OCI-LY1 (cell line): ENCODE measurements around the gene ADAMTSL1.

Experiments used
- H2AFZ ChIP-seq: fragments of 200-600 bp; sonication (generic), shearing (Covaris generic); 2 replicates; pipeline ENCODE4 v1.6.0; 2014; ENCODE audit warnings: antibody characterized with exemption, mild to moderate bottlenecking, low read length
- H3F3A ChIP-seq: fragments of 200-600 bp; sonication (generic), shearing (Covaris generic); 2 replicates; pipeline ENCODE4 v1.6.0; 2014; ENCODE audit warnings: mild to moderate bottlenecking, antibody characterized with exemption, low read length, moderate library complexity; ENCODE audit not compliant: insufficient read depth
- H3K27ac ChIP-seq: fragments of 200-600 bp; sonication (generic); 2 replicates; pipeline ENCODE4 v1.5.1; 2014; ENCODE audit warnings: low read length, mixed run types, mild to moderate bottlenecking, low read depth; ENCODE audit not compliant: poor library complexity, severe bottlenecking
- H3K27me3 ChIP-seq: fragments of 200-600 bp; sonication (generic); 2 replicates; pipeline ENCODE4 v1.6.0; 2014; ENCODE audit warnings: antibody characterized with exemption, mild to moderate bottlenecking, low read length, moderate library complexity; ENCODE audit not compliant: insufficient read depth
- H3K36me3 ChIP-seq: fragments of 200-600 bp; sonication (generic); 2 replicates; pipeline ENCODE4 v1.6.1; 2014; ENCODE audit warnings: mild to moderate bottlenecking, antibody characterized with exemption, low read length, moderate library complexity, mixed read lengths; ENCODE audit not compliant: insufficient read depth
- H3K4me1 ChIP-seq: fragments of 200-600 bp; sonication (generic); 2 replicates; pipeline ENCODE4 v1.5.1; 2014; ENCODE audit warnings: mild to moderate bottlenecking, low read length, moderate library complexity; ENCODE audit not compliant: insufficient read depth, severe bottlenecking
- H3K4me2 ChIP-seq: fragments of 200-600 bp; sonication (generic), shearing (Covaris generic); 2 replicates; pipeline ENCODE4 v1.6.1; 2014; ENCODE audit warnings: low read length
- H3K4me3 ChIP-seq: fragments of 200-600 bp; sonication (generic); 2 replicates; pipeline ENCODE4 v1.5.1; 2014; ENCODE audit warnings: low read length, low read depth, mild to moderate bottlenecking, mixed read lengths; ENCODE audit not compliant: poor library complexity, severe bottlenecking
- H3K79me2 ChIP-seq: fragments of 200-600 bp; shearing (Covaris generic); 2 replicates; pipeline ENCODE4 v1.6.1; 2016; ENCODE audit warnings: mixed run types, low read length, mixed read lengths; ENCODE audit not compliant: insufficient read depth
- H3K9ac ChIP-seq: fragments of 200-600 bp; sonication (generic), shearing (Covaris generic); 2 replicates; pipeline ENCODE4 v1.6.1; 2014; ENCODE audit warnings: mild to moderate bottlenecking, low read length, mixed read lengths
- H3K9me2 ChIP-seq: fragments of 200-600 bp; sonication (generic), shearing (Covaris generic); 2 replicates; pipeline ENCODE4 v1.6.1; 2014; ENCODE audit warnings: low read depth, mild to moderate bottlenecking, low read length, mixed read lengths
- H3K9me3 ChIP-seq: fragments of 200-600 bp; shearing (Covaris generic); 2 replicates; pipeline ENCODE4 v1.6.1; 2014; ENCODE audit warnings: low read length, mixed read lengths
- H4K20me1 ChIP-seq: fragments of 200-600 bp; sonication (generic), shearing (Covaris generic); 2 replicates; pipeline ENCODE4 v1.6.0; 2016; ENCODE audit warnings: mild to moderate bottlenecking, low read length; ENCODE audit not compliant: insufficient read depth
- CTCF ChIP-seq: fragments of 200-600 bp; sonication (generic), shearing (Covaris generic); IDR thresholded peaks from 2 replicates; pipeline ENCODE4 v1.5.1; 2017; ENCODE audit warnings: mild to moderate bottlenecking, antibody characterized with exemption, low read length, moderate library complexity, mixed read lengths
- EZH2 ChIP-seq: fragments of 200-600 bp; sonication (generic), shearing (Covaris generic); IDR thresholded peaks from 2 replicates; pipeline ENCODE4 v1.8.0; 2017; ENCODE audit warnings: borderline replicate concordance, mixed run types, mild to moderate bottlenecking, antibody characterized with exemption, low read length, moderate library complexity, mixed read lengths

The ADAMTSL1 gene

GRCh38 chr9:18639911-18640310, 166.0 kb downstream of the ADAMTSL1 start:
- no peaks in the 10 kb centered on the region for H3K9me3 ChIP-seq
- no peaks in the 10 kb centered on the region for H3K79me2 ChIP-seq
- no peaks in the 10 kb centered on the region for H3K36me3 ChIP-seq
- no peak overlapping the region for H3K4me2 ChIP-seq
- H3K9me2 ChIP-seq, result no peaks in the 10 kb centered on the region
- no peak for TF ChIP-seq EZH2
- no peak for TF ChIP-seq CTCF
- no peak overlapping the region for H3K4me3 ChIP-seq
- no peak overlapping the region for H3K27ac ChIP-seq
- H4K20me1 ChIP-seq, result no peaks in the 10 kb centered on the region
- no peaks in the 10 kb centered on the region for H3F3A ChIP-seq
- H3K9ac ChIP-seq, result no peak overlapping the region
- H3K4me1 ChIP-seq, result no peaks in the 10 kb centered on the region
- no peaks in the 10 kb centered on the region for H3K27me3 ChIP-seq
- H2AFZ ChIP-seq, result no peak overlapping the region

DNA sequence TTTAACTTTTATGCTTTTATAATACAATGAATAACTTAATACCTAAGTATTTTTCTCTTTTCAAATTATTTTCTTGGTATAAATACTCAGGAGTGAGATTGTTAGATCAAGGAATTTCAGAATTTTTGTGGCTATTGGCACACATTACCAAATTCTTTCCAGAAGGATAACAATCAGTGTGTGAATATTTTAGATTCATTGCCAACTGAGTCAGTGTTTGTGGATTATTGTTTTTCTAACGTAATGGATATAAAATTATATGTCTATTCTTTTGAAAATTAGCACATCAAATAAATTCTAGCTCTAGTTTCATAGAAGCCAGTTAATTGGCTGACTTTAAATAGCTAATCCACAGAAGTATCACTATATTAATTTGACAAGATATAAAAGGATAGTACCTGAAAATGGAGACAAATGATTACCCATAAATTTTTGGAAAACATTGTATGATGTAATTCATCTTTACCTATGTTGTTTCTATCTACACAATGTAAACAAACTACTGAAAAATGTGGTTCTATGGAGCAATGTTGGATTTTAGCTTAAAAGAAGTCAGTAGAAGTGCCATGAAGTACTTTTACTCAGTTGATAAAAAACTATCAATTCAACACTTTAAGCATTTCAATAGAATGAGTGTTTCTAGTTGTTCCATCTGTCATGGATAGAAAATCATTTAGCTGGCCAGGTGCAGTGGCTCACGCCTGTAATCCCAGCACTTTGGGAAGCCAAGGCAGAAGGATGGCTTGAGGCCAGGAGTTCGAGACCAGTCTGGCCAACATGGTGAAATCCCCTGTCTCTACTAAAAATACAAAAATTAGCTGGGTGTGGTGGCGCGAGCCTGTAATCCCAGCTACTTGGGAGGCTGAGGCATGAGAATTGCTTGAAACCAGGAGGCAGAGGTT, 185.1 kb downstream of the ADAMTSL1 start:
- no peak overlapping the region for H3K9ac ChIP-seq
- no peak overlapping the region for H3K4me3 ChIP-seq
- H3K9me2 ChIP-seq, result no peaks in the 10 kb centered on the region
- no peaks in the 10 kb centered on the region for H3K79me2 ChIP-seq
- H3F3A ChIP-seq, result no peaks in the 10 kb centered on the region
- TF ChIP-seq EZH2, result no peak
- no peak for TF ChIP-seq CTCF
- H2AFZ ChIP-seq, result no peak overlapping the region
- H3K9me3 ChIP-seq, result no peaks in the 10 kb centered on the region
- no peaks in the 10 kb centered on the region for H3K36me3 ChIP-seq
- no peak overlapping the region for H3K27ac ChIP-seq
- no peak overlapping the region for H3K4me2 ChIP-seq
- H3K27me3 ChIP-seq, result no peaks in the 10 kb centered on the region
- no peaks in the 10 kb centered on the region for H3K4me1 ChIP-seq
- no peaks in the 10 kb centered on the region for H4K20me1 ChIP-seq

GRCh38 chr9:18660001-18660400, 186.0 kb downstream of the ADAMTSL1 start:
- no peaks in the 10 kb centered on the region for H3K36me3 ChIP-seq

More at GRCh38 chr9:18660001-18660400, 186.0 kb downstream of the ADAMTSL1 start:
- Histone ChIP-seq H3K27me3 (no peaks in the 10 kb centered on the region), H3K4me2 (no peak overlapping the region), H3K9ac (no peak overlapping the region), H3K79me2 (no peaks in the 10 kb centered on the region), H3K4me1 (no peaks in the 10 kb centered on the region), H3K9me2 (no peaks in the 10 kb centered on the region), H4K20me1 (no peaks in the 10 kb centered on the region), H3K4me3 (no peak overlapping the region), H3K27ac (no peak overlapping the region), H3K9me3 (no peaks in the 10 kb centered on the region), H3F3A (no peaks in the 10 kb centered on the region), H2AFZ (no peak overlapping the region)
- no peak for TF ChIP-seq CTCF
- no peak for TF ChIP-seq EZH2
